Fibroblast of skin of abdomen (primary cell): ENCODE measurements around the gene SGK1.

Experiments used
- DNase-seq: peaks from one replicate; pipeline ENCODE4 v3.0.0-alpha.2; 2013

Gene SGK1

DNA sequence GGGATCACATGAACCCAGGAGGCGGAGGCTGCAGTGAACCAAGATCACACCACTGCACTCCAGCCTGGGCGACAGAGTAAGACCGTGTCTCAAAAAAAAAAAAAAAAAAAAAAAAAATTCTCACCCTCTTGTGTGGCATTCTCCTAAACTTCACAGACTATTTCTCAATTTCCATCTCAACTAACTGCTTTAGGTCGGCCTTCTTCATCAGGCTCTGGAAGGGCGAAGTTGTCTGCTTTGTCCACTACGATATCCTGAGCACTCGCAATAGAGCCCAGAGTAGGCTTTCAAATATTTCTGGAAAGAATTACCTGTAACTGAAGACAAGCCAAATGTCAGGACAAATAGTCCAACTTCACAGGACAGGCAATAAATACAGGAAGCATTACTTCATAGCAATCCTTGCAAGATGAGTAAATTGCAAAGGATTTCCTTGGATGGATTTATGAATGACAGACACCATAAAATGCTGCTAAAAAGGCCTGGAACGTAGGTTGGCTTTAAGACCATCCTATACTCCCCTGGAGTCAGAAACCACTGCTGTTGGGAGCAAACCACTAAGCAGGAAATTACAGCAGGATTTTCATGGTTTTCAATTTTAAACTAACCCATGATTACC is 149.2 kb downstream of the SGK1 start:
- peak; percentile 70 for DNase-seq

- DNase-seq, result no peak
Measured at GRCh38 chr6:134166511-134167261, 151.2 kb downstream of the SGK1 start.

DNA sequence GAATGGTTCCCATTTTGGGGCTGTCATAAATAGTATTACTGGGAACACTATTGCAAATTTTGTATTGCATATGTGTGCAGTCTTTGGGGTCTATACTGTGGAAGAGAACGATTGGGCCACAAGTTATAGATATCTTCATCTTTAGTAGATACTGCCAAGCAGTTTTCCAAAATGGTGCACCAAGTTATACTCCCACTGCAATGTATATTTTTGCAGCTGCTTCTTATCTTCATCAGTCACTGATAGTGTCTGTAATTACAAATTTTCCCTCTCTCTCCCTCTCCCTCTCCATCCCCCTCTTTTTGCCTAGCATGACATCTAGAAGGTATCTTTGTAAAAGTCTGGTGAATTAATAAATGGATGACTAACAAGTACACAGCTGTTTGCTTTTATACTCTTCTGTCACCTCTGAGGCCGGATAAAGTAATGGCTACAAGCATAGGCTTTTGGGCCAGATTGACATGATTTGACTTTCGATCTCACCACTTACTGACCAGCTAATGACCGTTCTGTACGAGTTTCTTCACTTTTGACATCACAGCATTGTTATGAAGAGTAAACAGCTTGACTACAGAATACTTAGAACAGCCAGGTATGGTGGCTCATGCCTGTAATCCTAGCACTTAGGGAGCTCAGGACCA is 152.2 kb downstream of the SGK1 start:
- no peak for DNase-seq

GRCh38 chr6:134164300-134164699 is 153.6 kb downstream of the SGK1 start:
- DNase-seq, result no peak

DNA sequence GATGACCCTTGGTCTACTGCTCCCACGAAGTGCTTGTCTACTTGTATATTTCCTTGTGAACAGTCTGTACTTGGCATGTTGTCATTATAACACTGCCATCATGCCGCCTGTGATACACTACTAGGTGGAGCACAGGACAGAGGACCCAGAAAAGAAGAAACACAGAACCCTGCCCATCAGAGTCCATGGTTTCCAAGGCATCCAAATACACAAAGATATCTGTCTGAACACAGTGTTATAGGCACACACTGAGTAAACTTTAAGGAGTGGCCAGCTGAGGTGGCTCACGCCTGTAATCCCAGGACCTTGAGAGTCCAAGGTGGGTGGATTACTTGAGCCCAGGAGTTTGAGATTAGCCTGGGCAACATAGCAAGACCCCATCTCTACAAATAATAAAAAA is 155.0 kb downstream of the SGK1 start:
- DNase-seq, result no peak

GRCh38 chr6:134161041-134161440 is 156.9 kb downstream of the SGK1 start:
- DNase-seq, result peak; percentile 46

GRCh38 chr6:134152767-134153485 is 165.0 kb downstream of the SGK1 start:
- no peak for DNase-seq

GRCh38 chr6:134148566-134148965 is 169.3 kb downstream of the SGK1 start:
- no peak for DNase-seq

DNA sequence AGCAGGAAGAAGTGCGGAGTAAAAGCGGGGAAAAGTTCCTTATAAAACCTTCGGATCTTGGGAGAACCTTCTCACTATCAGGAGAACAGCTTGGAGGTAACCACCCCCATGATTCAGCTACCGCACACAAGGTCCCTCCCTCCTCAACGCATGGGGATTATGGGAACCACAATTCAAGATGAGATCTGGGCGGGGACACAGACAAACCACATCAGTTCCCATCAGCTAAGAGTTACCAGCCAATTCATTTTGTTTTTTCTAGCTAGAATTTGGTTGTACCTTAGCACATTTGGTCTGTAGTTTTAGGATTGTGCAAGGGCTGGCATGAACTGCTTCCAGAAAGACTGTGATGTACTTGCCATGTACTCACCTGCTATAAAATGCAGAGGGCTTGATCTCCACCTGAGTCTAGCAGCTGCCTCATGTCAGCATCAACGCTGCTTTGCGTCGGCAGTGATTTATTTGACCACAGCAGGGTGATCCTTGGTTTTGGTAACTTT is 170.8 kb downstream of the SGK1 start:
- no peak for DNase-seq

DNA sequence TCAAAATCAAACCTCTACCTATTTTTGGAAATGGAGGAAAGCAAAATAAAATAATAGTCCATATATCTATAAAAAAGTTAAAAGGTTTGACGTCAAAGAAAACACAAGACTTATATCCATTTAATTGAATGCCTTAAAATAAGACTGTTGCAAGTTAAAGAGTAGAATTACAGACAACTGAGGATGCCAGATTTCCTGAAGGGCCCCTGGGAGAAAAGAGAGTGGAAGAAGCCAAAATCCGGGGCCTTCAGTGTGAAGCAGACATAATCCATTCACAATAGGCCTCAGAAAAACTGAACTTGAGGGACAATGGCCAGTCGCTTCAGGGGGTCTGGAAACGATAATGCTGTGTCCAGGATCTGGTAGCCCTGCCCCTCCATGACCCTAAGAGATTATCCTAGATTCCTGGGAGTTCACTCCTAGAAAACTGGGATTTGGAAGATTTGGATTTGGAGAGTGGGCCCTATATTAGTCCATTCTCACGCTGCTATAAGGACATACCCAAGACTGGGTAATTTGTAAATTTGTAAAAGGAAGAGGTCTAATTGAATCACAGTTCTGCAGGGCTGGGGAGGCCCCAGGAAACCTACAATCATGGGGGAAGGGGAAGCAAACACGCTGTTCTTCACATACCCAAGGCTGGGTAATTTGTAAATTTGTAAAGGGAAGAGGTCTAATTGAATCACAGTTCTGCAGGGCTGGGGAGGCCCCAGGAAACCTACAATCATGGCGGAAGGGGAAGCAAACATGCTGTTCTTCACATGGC is 171.5 kb downstream of the SGK1 start:
- DNase-seq, result no peak

DNA sequence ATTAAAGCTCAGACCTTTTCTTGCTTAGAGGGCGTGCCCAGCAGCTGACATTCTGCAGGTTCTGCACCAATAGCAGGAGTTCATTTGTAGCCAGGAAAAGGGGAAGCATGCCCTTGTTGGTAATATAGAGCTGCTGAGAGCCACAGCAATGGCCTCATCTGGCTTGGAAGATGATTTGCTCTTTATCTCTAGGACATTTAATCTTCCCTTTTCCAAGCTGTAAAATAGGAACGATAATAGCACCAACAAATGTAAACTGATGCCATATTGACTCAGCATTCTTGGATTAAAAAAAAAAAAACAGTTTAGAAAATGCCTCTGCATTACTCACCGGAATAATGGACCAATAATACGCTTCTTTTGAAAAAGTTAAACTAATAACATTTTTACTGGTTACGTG is 172.1 kb downstream of the SGK1 start:
- peak; percentile 21 for DNase-seq

DNA sequence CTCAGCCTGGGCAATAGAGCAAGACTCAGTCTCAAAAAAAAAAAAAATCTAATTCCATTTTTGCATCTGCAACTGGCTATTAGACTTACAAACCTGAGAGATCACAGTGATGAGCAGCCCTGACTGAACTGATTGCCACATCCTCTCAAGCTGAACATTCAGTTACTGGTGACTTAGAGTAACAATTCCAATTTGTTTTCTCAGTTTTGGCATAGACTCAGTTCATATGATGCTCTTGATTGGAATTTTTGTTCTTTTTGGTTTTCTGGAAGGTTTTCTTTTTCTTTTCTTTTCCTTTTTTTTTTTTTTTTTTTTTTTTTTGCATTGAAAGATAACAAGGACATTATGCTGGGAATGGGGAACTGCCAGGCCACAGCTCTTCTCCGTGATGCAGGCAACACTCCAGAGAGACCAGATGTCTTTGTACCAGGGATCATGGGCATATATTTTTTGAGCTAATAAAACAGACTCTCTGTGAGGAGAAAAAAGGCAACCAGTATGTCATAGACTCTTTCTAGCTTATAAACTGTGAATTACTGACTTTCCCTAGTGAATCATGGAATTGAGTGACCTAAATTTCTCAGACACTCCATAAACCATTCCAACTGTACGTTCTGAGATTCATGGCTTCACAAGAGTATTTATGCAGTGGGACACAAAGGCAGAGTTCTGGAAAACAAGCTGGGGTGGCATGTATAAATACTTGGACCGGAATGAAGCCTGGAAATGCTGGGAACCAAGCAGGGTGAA is 179.5 kb downstream of the SGK1 start:
- peak; percentile 48 for DNase-seq

DNA sequence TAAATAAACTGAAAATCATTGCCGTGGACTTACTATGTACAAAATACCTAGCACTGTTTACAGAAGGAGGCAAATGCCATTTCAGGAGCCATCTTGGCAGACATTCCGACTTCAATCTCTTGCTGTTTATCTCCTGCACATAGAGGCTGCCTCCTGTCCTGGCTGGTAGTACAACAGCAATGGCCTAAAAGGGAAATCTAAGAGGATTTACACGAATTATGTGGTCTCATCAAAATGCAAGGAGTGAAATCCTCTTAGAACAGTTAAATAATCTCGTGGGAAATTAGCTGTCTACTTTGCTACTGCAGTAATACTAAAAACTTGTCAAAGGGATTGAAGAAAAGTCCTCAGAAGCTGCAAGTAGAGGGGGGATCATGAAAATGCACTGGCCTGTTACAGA is 183.3 kb downstream of the SGK1 start:
- DNase-seq, result no peak

DNA sequence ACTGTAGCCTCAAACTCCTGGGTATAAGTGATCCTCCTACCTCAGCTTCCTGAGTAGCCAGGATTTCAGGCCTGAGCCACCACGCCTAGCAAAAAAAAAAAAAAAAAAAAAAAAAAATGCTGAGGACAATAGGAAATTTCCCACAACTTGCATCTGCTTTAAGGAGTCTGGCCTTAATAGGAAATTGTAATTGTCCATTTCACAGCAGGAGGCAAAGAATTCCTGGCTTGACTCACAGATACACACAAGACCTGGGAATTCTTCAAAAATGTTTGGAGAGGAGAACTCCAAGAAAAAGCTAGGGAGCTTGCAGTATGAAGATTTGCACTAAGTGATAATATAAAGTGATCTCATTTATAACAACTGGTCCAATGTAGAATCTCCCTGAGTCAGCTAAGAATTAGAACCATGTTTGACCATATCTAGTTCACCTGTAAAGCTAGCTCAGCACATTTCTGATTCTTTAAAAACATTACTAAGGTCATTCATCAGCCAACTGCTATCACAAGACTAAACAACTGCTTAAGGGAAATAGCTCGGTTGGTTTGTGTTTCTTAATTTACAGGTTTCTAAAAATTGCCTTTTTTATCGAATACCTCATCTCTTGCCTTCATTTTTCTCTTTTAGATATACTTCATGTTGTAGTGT is 185.3 kb downstream of the SGK1 start:
- DNase-seq, result peak; percentile 73

DNA sequence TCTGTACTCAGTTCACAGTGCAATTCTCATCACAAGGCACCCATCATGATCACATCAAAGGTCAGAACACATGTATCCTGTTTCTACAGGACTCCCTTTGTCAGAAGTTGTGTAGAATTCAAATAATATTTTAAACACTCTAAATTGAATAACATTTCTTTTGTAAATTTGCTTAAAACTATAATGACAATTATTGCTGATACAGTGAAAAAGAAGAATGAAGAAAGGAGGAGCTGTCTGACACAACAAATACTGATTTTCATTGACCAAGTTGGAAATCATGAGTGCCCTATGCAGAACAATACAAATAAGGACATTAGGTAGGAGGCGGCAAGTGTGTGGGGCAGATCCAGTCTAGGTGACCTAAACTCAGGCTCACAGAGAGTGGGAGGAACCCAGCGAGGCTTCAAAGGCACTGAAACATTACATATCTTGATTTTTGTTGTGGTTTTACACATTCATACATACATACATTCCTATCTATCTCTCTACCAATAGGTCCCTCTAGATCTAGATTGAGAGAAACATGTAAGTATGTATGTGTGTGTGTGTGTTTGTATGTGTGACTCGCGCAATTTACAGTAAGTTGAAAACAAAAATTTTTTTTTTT is 186.3 kb downstream of the SGK1 start:
- DNase-seq, result no peak

DNA sequence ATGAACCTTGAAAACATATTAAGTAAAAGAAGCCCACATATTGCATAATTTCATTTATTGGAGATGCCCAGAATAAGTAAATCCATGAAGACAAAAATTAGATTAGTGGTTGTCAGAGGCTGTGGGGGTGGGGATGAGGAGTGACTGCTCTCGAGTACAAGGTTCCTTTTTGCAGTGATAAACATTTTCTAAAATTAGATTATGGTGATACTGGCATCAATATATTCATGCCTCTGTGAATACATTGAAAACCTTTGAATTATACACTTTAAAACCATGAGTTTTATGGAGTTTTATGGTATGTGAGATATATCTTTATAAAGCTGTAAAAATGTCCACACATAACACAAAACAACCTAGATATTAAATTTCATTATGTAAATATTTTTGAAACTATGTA is 189.8 kb downstream of the SGK1 start:
- DNase-seq, result no peak

GRCh38 chr6:134123666-134124208 is 194.2 kb downstream of the SGK1 start:
- DNase-seq, result peak; percentile 85

DNA sequence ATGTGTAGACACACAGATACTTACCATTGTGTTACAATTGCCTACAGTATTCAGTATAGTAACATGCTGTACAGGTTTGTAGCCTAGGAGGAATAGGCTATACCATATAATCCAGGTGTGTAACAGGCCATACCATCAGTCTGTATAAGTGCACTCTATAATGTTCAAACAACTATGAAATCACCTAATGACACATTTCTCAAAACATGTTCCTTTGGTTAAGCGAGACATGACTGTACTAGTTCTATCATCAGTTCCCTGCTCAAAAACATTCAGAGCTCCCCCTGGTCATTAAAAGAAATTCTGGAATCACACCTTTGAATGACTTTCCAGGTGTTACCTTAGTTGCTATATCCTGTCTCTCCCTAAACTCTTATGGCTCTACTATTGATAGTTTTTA is 195.1 kb downstream of the SGK1 start:
- DNase-seq, result no peak

DNA sequence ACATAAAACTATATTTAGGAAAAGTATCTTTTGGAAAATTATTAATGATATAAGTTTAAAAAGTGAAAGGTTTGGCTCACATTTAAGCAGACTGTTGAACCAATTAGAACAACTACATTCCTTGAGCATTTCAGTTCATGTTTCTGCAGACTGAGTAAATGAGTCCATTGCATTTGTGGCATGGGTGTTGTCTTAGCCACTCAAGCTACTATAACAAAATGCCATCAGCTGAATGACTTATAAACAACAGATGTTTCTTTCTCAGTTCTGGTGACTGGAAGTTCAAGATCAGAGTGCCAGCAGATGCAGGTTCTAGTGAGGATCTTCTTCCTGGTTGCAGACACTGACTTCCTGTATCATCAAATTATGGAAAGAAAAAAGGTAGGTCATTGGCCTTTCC is 198.4 kb downstream of the SGK1 start:
- DNase-seq, result no peak
